Nephron (organoid): ENCODE results near the gene KRT74.

Experiments
- H3K27ac Mint-ChIP-seq, 3 experiments: 2 replicates each; pipeline ENCODE4 v1.8.0; 2020; ENCODE audit warnings: mixed read lengths in 3 of 3, mild to moderate bottlenecking in 2 of 3, moderate library complexity in 1 of 3
- H3K27me3 Mint-ChIP-seq: 2 replicates; pipeline ENCODE4 v1.8.0; 2021; ENCODE audit warnings: low read depth, mild to moderate bottlenecking, moderate library complexity, mixed read lengths
- H3K36me3 Mint-ChIP-seq: 2 replicates; pipeline ENCODE4 v1.8.0; 2020; ENCODE audit warnings: low read depth, mixed read lengths
- H3K4me1 Mint-ChIP-seq: 2 replicates; pipeline ENCODE4 v1.8.0; 2020; ENCODE audit warnings: mixed read lengths
- H3K4me3 Mint-ChIP-seq, 3 experiments: 2 replicates each; pipeline ENCODE4 v1.8.0; 2020; ENCODE audit warnings: mild to moderate bottlenecking in 3 of 3, mixed read lengths in 3 of 3, moderate library complexity in 2 of 3
- H3K9me3 Mint-ChIP-seq: 2 replicates; pipeline ENCODE4 v1.8.0; 2020; ENCODE audit warnings: mixed read lengths
- CTCF ChIP-seq, 3 experiments: fragments of 200-600 bp; sonication (generic); IDR thresholded peaks; one replicate each; pipeline ENCODE4 v1.5.0; 2021; ENCODE audit warnings: antibody characterized with exemption in 3 of 3; ENCODE audit not compliant: unreplicated experiment in 3 of 3

Gene KRT74

GRCh38 chr12:52605542-52605941, 31.9 kb upstream of the KRT74 start:
- H3K36me3 Mint-ChIP-seq = no peaks in the 10 kb centered on the region
- H3K4me3 Mint-ChIP-seq = no peak overlapping the region
- peaks cover 49% of the 10 kb centered on the region for H3K27me3 Mint-ChIP-seq
- no peak overlapping the region for H3K27ac Mint-ChIP-seq
- H3K4me1 Mint-ChIP-seq = no peaks in the 10 kb centered on the region
- no peak for TF ChIP-seq CTCF (IDR thresholded peaks at IDR 0.05; ENCODE audit: unreplicated experiment in 3 of 3)
- H3K9me3 Mint-ChIP-seq = no peaks in the 10 kb centered on the region

GRCh38 chr12:52604859-52605258, 31.2 kb upstream of the KRT74 start:
- no peak overlapping the region for H3K4me3 Mint-ChIP-seq
- no peaks in the 10 kb centered on the region for H3K4me1 Mint-ChIP-seq
- H3K36me3 Mint-ChIP-seq = no peaks in the 10 kb centered on the region
- H3K27ac Mint-ChIP-seq = no peak overlapping the region
- peaks cover 48% of the 10 kb centered on the region for H3K27me3 Mint-ChIP-seq
- no peak for TF ChIP-seq CTCF (IDR thresholded peaks at IDR 0.05; ENCODE audit: unreplicated experiment in 3 of 3)
- H3K9me3 Mint-ChIP-seq = no peaks in the 10 kb centered on the region

GRCh38 chr12:52603314-52603713, 29.7 kb upstream of the KRT74 start:
- H3K9me3 Mint-ChIP-seq = no peaks in the 10 kb centered on the region
- H3K36me3 Mint-ChIP-seq = no peaks in the 10 kb centered on the region
- no peak overlapping the region for H3K27ac Mint-ChIP-seq
- H3K27me3 Mint-ChIP-seq = peaks cover 43% of the 10 kb centered on the region
- TF ChIP-seq CTCF (IDR thresholded peaks at IDR 0.05; ENCODE audit: unreplicated experiment in 3 of 3) = no peak
- H3K4me3 Mint-ChIP-seq = no peak overlapping the region
- no peaks in the 10 kb centered on the region for H3K4me1 Mint-ChIP-seq

GRCh38 chr12:52602552-52602951, 28.9 kb upstream of the KRT74 start:
- no peak overlapping the region for H3K27ac Mint-ChIP-seq
- H3K4me3 Mint-ChIP-seq = no peak overlapping the region
- no peaks in the 10 kb centered on the region for H3K36me3 Mint-ChIP-seq
- peaks cover 43% of the 10 kb centered on the region for H3K27me3 Mint-ChIP-seq
- H3K9me3 Mint-ChIP-seq = no peaks in the 10 kb centered on the region
- no peaks in the 10 kb centered on the region for H3K4me1 Mint-ChIP-seq
- no peak for TF ChIP-seq CTCF (IDR thresholded peaks at IDR 0.05; ENCODE audit: unreplicated experiment in 3 of 3)

GRCh38 chr12:52601671-52602070, 28.0 kb upstream of the KRT74 start:
- TF ChIP-seq CTCF (IDR thresholded peaks at IDR 0.05; ENCODE audit: unreplicated experiment in 3 of 3) = no peak
- Mint-ChIP-seq H3K27ac (no peak overlapping the region), H3K27me3 (peaks cover 41% of the 10 kb centered on the region), H3K4me3 (no peak overlapping the region), H3K4me1 (no peaks in the 10 kb centered on the region), H3K36me3 (no peaks in the 10 kb centered on the region), H3K9me3 (no peaks in the 10 kb centered on the region)

- no peak within 1 kb of the TSS for H3K4me3 Mint-ChIP-seq
- H3K27me3 Mint-ChIP-seq = peaks cover 44% of the 10 kb centered on the region
- no peaks in the 10 kb centered on the region for H3K36me3 Mint-ChIP-seq
- no peaks in the 10 kb centered on the region for H3K9me3 Mint-ChIP-seq
- no peaks in the 10 kb centered on the region for H3K4me1 Mint-ChIP-seq
- TF ChIP-seq CTCF (IDR thresholded peaks at IDR 0.05; ENCODE audit: unreplicated experiment in 3 of 3) = no peak
- no peak within 1 kb of the TSS for H3K27ac Mint-ChIP-seq
These were observed 27.4 kb upstream of the KRT74 start, which contains the start of gene KRT72 for GRCh38 chr12:52600941-52601481. KRT72 (minus strand) TSS chr12:52601463; CDS start chr12:52601452, 11 bp downstream.
